GM18520 (cell line): ENCODE results near the gene CDC45.
"Not testable (repeated sequence)": the region's sequence is repeated elsewhere in the genome, so short reads cannot be mapped to it uniquely, and the experiment has no call there.

Experiments used
- ATAC-seq: cut with Tn5 transposase; IDR thresholded peaks from one replicate; pipeline ENCODE4 v1.9.1; 2021; ENCODE audit not compliant: unreplicated experiment

CDC45 gene

DNA sequence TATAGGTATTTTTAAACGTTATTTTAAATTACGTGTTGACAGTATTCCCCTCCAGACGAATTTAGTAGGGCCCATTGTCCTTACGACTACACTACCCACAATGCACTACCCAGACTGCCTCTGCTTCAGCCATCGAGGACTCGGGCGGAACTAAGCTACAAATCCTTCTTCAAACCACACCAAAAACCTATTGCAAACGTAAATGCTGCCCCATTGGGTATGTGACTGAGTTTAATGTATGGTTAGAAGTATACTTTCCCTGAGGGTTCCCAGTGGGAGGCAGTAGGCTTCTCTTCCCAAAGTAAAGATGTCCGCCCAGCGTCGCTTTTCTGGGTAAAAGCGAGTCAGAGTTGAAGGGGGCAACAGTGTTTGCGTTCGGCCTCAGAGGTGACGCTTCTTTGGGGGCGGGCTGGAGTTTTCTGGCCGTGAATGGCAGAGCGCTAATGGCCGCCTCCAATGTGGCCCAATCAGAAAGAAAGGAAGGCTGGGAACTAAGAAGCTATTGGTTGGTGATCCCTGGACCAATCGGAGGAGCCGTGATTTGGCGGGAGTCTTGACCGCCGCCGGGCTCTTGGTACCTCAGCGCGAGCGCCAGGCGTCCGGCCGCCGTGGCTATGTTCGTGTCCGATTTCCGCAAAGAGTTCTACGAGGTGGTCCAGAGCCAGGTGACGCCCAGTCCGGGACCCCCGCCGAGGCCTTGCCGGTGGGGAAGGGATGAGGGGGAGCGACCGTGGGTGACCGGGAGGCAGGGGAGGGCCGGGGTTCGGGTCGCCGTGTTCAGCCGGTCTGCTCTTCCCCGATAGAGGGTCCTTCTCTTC is at the start of gene CDC45:
Gene CDC45 (plus strand): TSS at position 566 of the 818 bp plus-strand sequence. CDS start 49 bp downstream, at position 615.
- ATAC-seq = peak; percentile 74

GRCh38 chr22:19429950-19430889 is 49.5 kb upstream of the CDC45 start:
- ATAC-seq = no peak

GRCh38 chr22:19430890-19431541 is 48.7 kb upstream of the CDC45 start:
- no peak for ATAC-seq

DNA sequence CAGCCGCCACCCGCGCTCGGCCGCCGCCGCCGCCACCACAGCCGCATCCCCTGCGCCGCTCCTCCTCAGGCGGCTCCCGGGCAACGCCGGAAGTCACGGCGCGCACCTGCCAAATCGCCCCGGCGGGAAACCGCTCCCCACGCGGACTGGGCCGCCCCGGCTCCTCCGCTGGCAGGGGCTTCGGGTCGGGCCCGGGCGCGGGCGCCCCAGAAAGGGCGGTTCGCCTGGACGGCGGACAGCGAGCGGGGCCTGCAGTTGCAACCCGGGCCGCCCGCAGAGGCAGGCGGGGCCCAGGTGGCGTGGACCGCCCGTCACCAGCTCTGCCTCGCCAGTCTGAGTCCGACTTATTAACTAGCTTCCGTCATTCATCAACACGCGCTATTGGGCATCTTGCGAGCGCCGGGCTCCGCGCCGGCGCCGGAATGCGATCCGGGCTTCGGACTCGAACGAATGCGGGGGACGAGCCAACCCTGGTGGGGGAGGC is 48.0 kb upstream of the CDC45 start, which contains the start of gene HIRA:
Gene HIRA (minus strand): TSS at position 85 of the 484 bp plus-strand sequence. CDS start 257 bp downstream, outside the sequence.
- ATAC-seq = peak; percentile 31

- peak; percentile 69 for ATAC-seq
These were observed 47.4 kb upstream of the CDC45 start, which contains the start of gene MRPL40 for GRCh38 chr22:19432133-19432851. Gene MRPL40, plus strand, starts transcription at chr22:19432545. Its CDS starts 10 bp downstream, at chr22:19432555.

DNA sequence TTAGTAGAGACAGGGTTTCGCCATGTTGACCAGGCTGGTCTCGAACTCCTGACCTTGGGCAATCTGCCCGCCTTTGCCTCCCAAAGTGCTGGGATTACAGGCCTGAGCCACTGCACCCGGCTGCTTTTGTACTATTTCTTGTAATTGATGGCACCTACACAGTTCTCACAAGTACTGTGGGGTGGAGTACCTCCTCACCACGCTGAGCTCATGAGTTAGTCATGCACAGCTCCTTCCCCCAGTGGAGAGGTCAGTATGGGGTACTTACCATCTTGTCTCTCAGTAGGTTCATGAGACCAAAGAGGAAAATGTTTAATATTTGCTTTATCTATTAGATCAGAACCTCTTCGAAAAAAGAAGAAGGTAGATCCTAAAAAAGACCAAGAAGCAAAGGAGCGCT is 45.3 kb upstream of the CDC45 start:
- ATAC-seq = no peak

- ATAC-seq = no peak
These were observed 44.7 kb upstream of the CDC45 start for GRCh38 chr22:19434829-19435580.

GRCh38 chr22:19436444-19437161 is 43.1 kb upstream of the CDC45 start:
- ATAC-seq = not testable (repeated sequence)

- no peak for ATAC-seq
These were observed 41.4 kb upstream of the CDC45 start for GRCh38 chr22:19438298-19438697.

- ATAC-seq = no peak
These were observed 39.1 kb upstream of the CDC45 start for GRCh38 chr22:19440411-19441195.

DNA sequence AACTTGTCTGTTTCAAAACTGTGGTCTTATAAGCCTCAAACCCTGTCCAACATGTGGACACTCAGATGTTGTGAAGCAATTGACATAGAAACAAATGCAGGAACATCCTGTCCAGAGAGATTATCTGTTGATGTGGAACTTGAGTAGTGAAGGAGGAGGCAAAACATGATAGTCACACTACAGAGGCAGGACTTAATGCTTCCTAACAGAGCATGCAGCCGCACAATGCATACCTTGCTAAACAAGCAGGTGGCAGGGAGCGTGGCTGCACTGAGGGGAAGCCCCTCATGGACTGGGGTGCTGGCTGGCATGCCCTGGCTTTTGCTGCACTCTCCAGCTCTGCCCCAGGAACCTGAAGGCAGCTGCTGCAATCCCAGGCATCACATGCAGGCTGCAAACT is 37.6 kb upstream of the CDC45 start:
- no peak for ATAC-seq

- no peak for ATAC-seq
These were observed 36.0 kb upstream of the CDC45 start for GRCh38 chr22:19443544-19444211.

GRCh38 chr22:19445279-19445982 is 34.3 kb upstream of the CDC45 start:
- not testable (repeated sequence) for ATAC-seq

GRCh38 chr22:19446603-19447329 is 33.0 kb upstream of the CDC45 start:
- ATAC-seq = no peak

GRCh38 chr22:19447330-19448075 is 32.2 kb upstream of the CDC45 start, which contains the start of gene C22orf39:
Gene C22orf39, minus strand, starts transcription at chr22:19447711. Its CDS starts 23 bp downstream, at chr22:19447688.
- ATAC-seq = peak; percentile 62
